CD14-positive monocyte (primary cell): ENCODE results near the gene BCORL1. TPM values are rescaled to one million over a fixed set of nuclear protein-coding genes. Genes with fewer than 3 reads are reported as not detected.

Experiments
- DNase-seq, 3 donors: peaks; one replicate each; pipeline ENCODE4 v3.0.0-alpha.2; 2011 to 2022
- H2AFZ ChIP-seq: 2 replicates; pipeline ENCODE4 v1.6.0; 2012; ENCODE audit warnings: mild to moderate bottlenecking, low read depth, low read length, inconsistent platforms; ENCODE audit not compliant: insufficient read depth, poor library complexity, severe bottlenecking
- H3K27ac ChIP-seq, 2 donors: 1 replicate in 1 of 2; 2 replicates in 1 of 2; pipeline ENCODE4 v1.5.1; 2012 to 2013; ENCODE audit warnings: low read length in 2 of 2, control low read depth in 1 of 2, inconsistent platforms in 1 of 2, low read depth in 1 of 2, mild to moderate bottlenecking in 1 of 2
- H3K27me3 ChIP-seq, 2 donors: one replicate each; pipeline versions ENCODE4 v1.6.0 to v1.6.1; 2011 to 2013; ENCODE audit warnings: low read length in 2 of 2; ENCODE audit not compliant: control insufficient read depth in 2 of 2, insufficient read depth in 2 of 2
- H3K36me3 ChIP-seq, 2 donors: replicated peaks in 1 of 2; 1 replicate in 1 of 2; 2 replicates in 1 of 2; pipeline versions ENCODE4 v1.5.1 to v1.6.1; 2012 to 2013; ENCODE audit warnings: low read length in 2 of 2, control low read depth in 1 of 2, inconsistent platforms in 1 of 2, mild to moderate bottlenecking in 1 of 2; ENCODE audit not compliant: insufficient read depth in 2 of 2, control insufficient read depth in 1 of 2
- H3K4me1 ChIP-seq, 2 donors: 1 replicate in 1 of 2; 2 replicates in 1 of 2; pipeline versions ENCODE4 v1.5.1 to v1.6.1; 2012 to 2013; ENCODE audit warnings: low read length in 2 of 2, control low read depth in 1 of 2, inconsistent platforms in 1 of 2, mild to moderate bottlenecking in 1 of 2, moderate library complexity in 1 of 2; ENCODE audit not compliant: insufficient read depth in 2 of 2, control insufficient read depth in 1 of 2
- H3K4me2 ChIP-seq: replicated peaks from 2 replicates; pipeline ENCODE3; 2012; ENCODE audit warnings: low read length, moderate library complexity, mild to moderate bottlenecking; ENCODE audit not compliant: poor library complexity, severe bottlenecking; ENCODE audit errors: extremely low read depth
- H3K4me3 ChIP-seq, 3 experiments: fragments of 200-600 bp in 1 of 3; sonication (generic) in 1 of 3; replicated peaks in 1 of 3; 1 replicate in 2 of 3; 2 replicates in 1 of 3; pipeline ENCODE4 v1.5.1; 2011 to 2013; ENCODE audit warnings: low read length in 3 of 3, mild to moderate bottlenecking in 3 of 3, control low read depth in 2 of 3, low read depth in 2 of 3, inconsistent platforms in 1 of 3, moderate library complexity in 1 of 3
- H3K79me2 ChIP-seq: 2 replicates; pipeline ENCODE4 v1.6.0; 2012; ENCODE audit warnings: mild to moderate bottlenecking, control low read depth, inconsistent platforms, low read length, moderate library complexity; ENCODE audit not compliant: insufficient read depth
- H3K9ac ChIP-seq: 2 replicates; pipeline ENCODE4 v1.6.0; 2017; ENCODE audit warnings: low read length, mild to moderate bottlenecking; ENCODE audit not compliant: insufficient read depth, poor library complexity, severe bottlenecking
- H3K9me3 ChIP-seq, 2 donors: replicated peaks in 1 of 2; 1 replicate in 1 of 2; 2 replicates in 1 of 2; pipeline versions ENCODE4 v1.5.1 to v1.6.1; 2012 to 2013; ENCODE audit warnings: low read length in 2 of 2, control low read depth in 1 of 2; ENCODE audit not compliant: control insufficient read depth in 1 of 2, insufficient read depth in 1 of 2
- H4K20me1 ChIP-seq: 2 replicates; pipeline ENCODE4 v1.6.0; 2012; ENCODE audit warnings: mild to moderate bottlenecking, low read length, control low read depth, moderate library complexity; ENCODE audit not compliant: insufficient read depth
- H3K27ac Mint-ChIP-seq, 7 donors: one replicate each; pipeline ENCODE4 v1.8.0; 2020; ENCODE audit warnings: mild to moderate bottlenecking in 7 of 7, mixed read lengths in 7 of 7, moderate library complexity in 6 of 7, inconsistent platforms in 2 of 7
- H3K27me3 Mint-ChIP-seq, 3 donors: one replicate each; pipeline ENCODE4 v1.8.0; 2021 to 2022; ENCODE audit warnings: low read depth in 3 of 3, mild to moderate bottlenecking in 3 of 3, mixed read lengths in 3 of 3, moderate library complexity in 3 of 3, inconsistent platforms in 1 of 3
- H3K36me3 Mint-ChIP-seq, 2 donors: one replicate each; pipeline ENCODE4 v1.8.0; 2020; ENCODE audit warnings: mixed read lengths in 2 of 2, inconsistent platforms in 1 of 2, mild to moderate bottlenecking in 1 of 2
- H3K4me1 Mint-ChIP-seq: one replicate; pipeline ENCODE4 v1.8.0; 2020; ENCODE audit warnings: mild to moderate bottlenecking, mixed read lengths
- H3K4me3 Mint-ChIP-seq, 2 donors: one replicate each; pipeline ENCODE4 v1.8.0; 2020; ENCODE audit warnings: mild to moderate bottlenecking in 2 of 2, mixed read lengths in 2 of 2, moderate library complexity in 1 of 2
- H3K9me3 Mint-ChIP-seq, 7 donors: one replicate each; pipeline ENCODE4 v1.8.0; 2020 to 2022; ENCODE audit warnings: mixed read lengths in 7 of 7, mild to moderate bottlenecking in 6 of 7, moderate library complexity in 6 of 7, inconsistent platforms in 2 of 7
- WGBS: methylation state at CpG from one replicate; pipeline ENCODE4 v1.1.5; 2013; ENCODE audit warnings: missing lambda C conversion rate; ENCODE audit not compliant: insufficient coverage; 5-methylcytosine and 5-hydroxymethylcytosine counted together
- intact Hi-C, 2 donors: fragments of 100-400 bp; cut with micrococcal nuclease; formaldehyde crosslinking; loops; one replicate each; pipeline versions ENCODE4 v1.15.0 to v1.15.1; 2023
- polyA plus RNA-seq, 3 donors: library from polyadenylated mRNA; depleted of rRNA in 1 of 3; unstranded in 2 of 3; stranded (reverse) in 1 of 3; fragments of 300-500 nt in 2 of 3; fragments of >200 nt in 1 of 3; fragmentation: Illumina TruSeq in 2 of 3; gene quantifications; 1 replicate in 2 of 3; 2 replicates in 1 of 3; pipeline ENCODE4 v1.2.3, GENCODE V29; 2012 to 2021
- TF ChIP-seq, protein P1 (sequence below): fragments of 200-600 bp; IDR thresholded peaks from one replicate; pipeline ENCODE4 v1.8.0; 2022; ENCODE audit warnings: antibody characterized with exemption, mild to moderate bottlenecking

BCORL1 gene
- polyA plus RNA-seq, 3 donors = 0.69 to 2.4 (median 0.72) TPM

DNA sequence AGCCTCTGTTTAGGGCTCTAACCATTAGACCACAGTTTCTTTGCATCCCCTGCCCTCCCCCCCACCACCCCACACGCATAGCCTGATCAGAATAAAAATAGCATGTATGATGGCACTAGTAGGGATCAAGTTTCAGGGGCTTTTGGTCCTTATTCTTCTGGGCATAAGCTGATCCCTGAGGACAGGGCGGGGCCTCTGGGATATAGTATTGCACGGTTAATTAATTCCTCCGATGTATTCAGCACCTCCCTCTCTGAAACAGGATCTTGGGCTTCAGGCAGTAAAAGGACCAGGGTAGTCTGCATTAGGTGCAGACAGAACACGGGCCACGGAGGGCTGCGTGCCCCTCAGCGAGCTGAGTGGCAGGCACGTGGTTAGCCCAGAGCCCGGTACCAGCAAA, 70.8 kb downstream of the BCORL1 start:
- no peaks in the 10 kb centered on the region for H3K4me1 ChIP-seq
- Mint-ChIP-seq H3K4me3 (no peak overlapping the region), H3K36me3 (peaks cover 41 to 61% of the 10 kb centered on the region in 2 donors), H3K27me3 (peaks cover 0 to 7% (median 0%) of the 10 kb centered on the region in 3 donors), H3K4me1 (no peaks in the 10 kb centered on the region), H3K27ac (no peak overlapping the region), H3K9me3 (peaks cover 0 to 3% (median 0%) of the 10 kb centered on the region in 7 donors)
- no peaks in the 10 kb centered on the region for H3K79me2 ChIP-seq
- intact Hi-C loops = no loop called here
- no peak overlapping the region for H3K4me2 ChIP-seq
- peaks cover 44 to 70% of the 10 kb centered on the region in 2 donors for H3K36me3 ChIP-seq
- DNase-seq = no peak
- H3K27ac ChIP-seq = no peak overlapping the region
- H3K27me3 ChIP-seq = no peaks in the 10 kb centered on the region
- WGBS = no CpG with 5 or more reads among the region's 10 CpGs
- TF ChIP-seq, protein P1, sequence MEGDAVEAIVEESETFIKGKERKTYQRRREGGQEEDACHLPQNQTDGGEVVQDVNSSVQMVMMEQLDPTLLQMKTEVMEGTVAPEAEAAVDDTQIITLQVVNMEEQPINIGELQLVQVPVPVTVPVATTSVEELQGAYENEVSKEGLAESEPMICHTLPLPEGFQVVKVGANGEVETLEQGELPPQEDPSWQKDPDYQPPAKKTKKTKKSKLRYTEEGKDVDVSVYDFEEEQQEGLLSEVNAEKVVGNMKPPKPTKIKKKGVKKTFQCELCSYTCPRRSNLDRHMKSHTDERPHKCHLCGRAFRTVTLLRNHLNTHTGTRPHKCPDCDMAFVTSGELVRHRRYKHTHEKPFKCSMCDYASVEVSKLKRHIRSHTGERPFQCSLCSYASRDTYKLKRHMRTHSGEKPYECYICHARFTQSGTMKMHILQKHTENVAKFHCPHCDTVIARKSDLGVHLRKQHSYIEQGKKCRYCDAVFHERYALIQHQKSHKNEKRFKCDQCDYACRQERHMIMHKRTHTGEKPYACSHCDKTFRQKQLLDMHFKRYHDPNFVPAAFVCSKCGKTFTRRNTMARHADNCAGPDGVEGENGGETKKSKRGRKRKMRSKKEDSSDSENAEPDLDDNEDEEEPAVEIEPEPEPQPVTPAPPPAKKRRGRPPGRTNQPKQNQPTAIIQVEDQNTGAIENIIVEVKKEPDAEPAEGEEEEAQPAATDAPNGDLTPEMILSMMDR = no peak
- H4K20me1 ChIP-seq = no peaks in the 10 kb centered on the region
- H3K9me3 ChIP-seq = no peaks in the 10 kb centered on the region
- no peak overlapping the region for H2AFZ ChIP-seq
- no peak overlapping the region for H3K4me3 ChIP-seq
- no peak overlapping the region for H3K9ac ChIP-seq

GRCh38 chrX:130055103-130055502, 72.7 kb downstream of the BCORL1 start:
- H4K20me1 ChIP-seq = no peaks in the 10 kb centered on the region
- no peaks in the 10 kb centered on the region for H3K9me3 ChIP-seq
- H3K27ac Mint-ChIP-seq = no peak overlapping the region
- no peak overlapping the region for H3K4me2 ChIP-seq
- H3K27me3 ChIP-seq = no peaks in the 10 kb centered on the region
- H3K36me3 Mint-ChIP-seq = peaks cover 37 to 50% of the 10 kb centered on the region in 2 donors
- H3K79me2 ChIP-seq = no peaks in the 10 kb centered on the region
- no peak overlapping the region for H3K4me3 ChIP-seq
- 83% methylated on average over 1 of the region's 11 CpGs for WGBS
- no peak overlapping the region for H3K9ac ChIP-seq
- intact Hi-C loops = no loop called here
- H3K27ac ChIP-seq = no peak overlapping the region
- peaks cover 0 to 1% (median 0%) of the 10 kb centered on the region in 7 donors for H3K9me3 Mint-ChIP-seq
- H3K4me1 ChIP-seq = peaks cover 3 to 6% of the 10 kb centered on the region in 2 donors
- no peak for DNase-seq
- TF ChIP-seq, protein P1 = no peak
- peaks cover 5% of the 10 kb centered on the region for H3K4me1 Mint-ChIP-seq
- H2AFZ ChIP-seq = no peak overlapping the region
- no peak overlapping the region for H3K4me3 Mint-ChIP-seq
- H3K36me3 ChIP-seq = peaks cover 39 to 52% of the 10 kb centered on the region in 2 donors
- peaks cover 0 to 7% (median 3%) of the 10 kb centered on the region in 3 donors for H3K27me3 Mint-ChIP-seq
